Activated B cell treated with CpG ODN at 0.5 μM for 24 hours (primary cell): ENCODE results near the gene ATP11C. TPM values are rescaled to one million over a fixed set of nuclear protein-coding genes. Genes with fewer than 3 reads are reported as not detected.

Source experiments
- ATAC-seq: fragments of 200-7000 bp; cut with Tn5 transposase; one replicate; pipeline ENCODE4 v1.10.0; 2021; ENCODE audit warnings: low read depth, mild to moderate bottlenecking, moderate library complexity
- CTCF ChIA-PET: fragments of 350-600 bp; sonication (Branson Sonifier 250); formaldehyde crosslinking; loops from one replicate; lab custom pipeline; 2021; ENCODE audit warnings: antibody characterized with exemption; lab: Charles Lee
- POLR2A ChIA-PET: fragments of 350-600 bp; sonication (Branson Sonifier 250); formaldehyde crosslinking; loops from one replicate; lab custom pipeline; 2021; ENCODE audit warnings: antibody characterized with exemption; lab: Charles Lee
- DNase-seq: peaks from one replicate; pipeline ENCODE4 v3.0.0; 2022
- H3K27ac Mint-ChIP-seq: one replicate; pipeline ENCODE4 v1.8.0; 2020; ENCODE audit warnings: mixed read lengths
- H3K27me3 Mint-ChIP-seq: one replicate; pipeline ENCODE4 v1.8.0; 2021; ENCODE audit warnings: mixed read lengths
- H3K36me3 Mint-ChIP-seq: one replicate; pipeline ENCODE4 v1.8.0; 2021; ENCODE audit warnings: low read depth, mixed read lengths
- H3K4me1 Mint-ChIP-seq: one replicate; pipeline ENCODE4 v1.8.0; 2021; ENCODE audit warnings: mixed read lengths
- H3K4me3 Mint-ChIP-seq: one replicate; pipeline ENCODE4 v1.8.0; 2020; ENCODE audit warnings: mild to moderate bottlenecking, mixed read lengths
- H3K9me3 Mint-ChIP-seq: one replicate; pipeline ENCODE4 v1.8.0; 2020; ENCODE audit warnings: mixed read lengths
- intact Hi-C: fragments of 100-400 bp; cut with micrococcal nuclease; formaldehyde crosslinking; loops from one replicate; pipeline ENCODE4 v1.15.1; 2024
- total RNA-seq: library from RNA; stranded (reverse); gene quantifications from 2 replicates; pipeline ENCODE4 v1.2.3, GENCODE V29; 2022
- TF ChIP-seq, protein P1 (sequence below): fragments of 200-600 bp; IDR thresholded peaks from one replicate; pipeline ENCODE4 v1.8.0; 2022; ENCODE audit warnings: antibody characterized with exemption, mild to moderate bottlenecking

ATP11C gene
- total RNA-seq, 1 donor from 2014 or later, result 19.7 TPM

GRCh38 chrX:139881572-139881971, 51.3 kb downstream of the ATP11C start:
- no peak overlapping the region for H3K4me3 Mint-ChIP-seq
- ATAC-seq (no peak), DNase-seq (no peak)
- TF ChIP-seq, protein P1, sequence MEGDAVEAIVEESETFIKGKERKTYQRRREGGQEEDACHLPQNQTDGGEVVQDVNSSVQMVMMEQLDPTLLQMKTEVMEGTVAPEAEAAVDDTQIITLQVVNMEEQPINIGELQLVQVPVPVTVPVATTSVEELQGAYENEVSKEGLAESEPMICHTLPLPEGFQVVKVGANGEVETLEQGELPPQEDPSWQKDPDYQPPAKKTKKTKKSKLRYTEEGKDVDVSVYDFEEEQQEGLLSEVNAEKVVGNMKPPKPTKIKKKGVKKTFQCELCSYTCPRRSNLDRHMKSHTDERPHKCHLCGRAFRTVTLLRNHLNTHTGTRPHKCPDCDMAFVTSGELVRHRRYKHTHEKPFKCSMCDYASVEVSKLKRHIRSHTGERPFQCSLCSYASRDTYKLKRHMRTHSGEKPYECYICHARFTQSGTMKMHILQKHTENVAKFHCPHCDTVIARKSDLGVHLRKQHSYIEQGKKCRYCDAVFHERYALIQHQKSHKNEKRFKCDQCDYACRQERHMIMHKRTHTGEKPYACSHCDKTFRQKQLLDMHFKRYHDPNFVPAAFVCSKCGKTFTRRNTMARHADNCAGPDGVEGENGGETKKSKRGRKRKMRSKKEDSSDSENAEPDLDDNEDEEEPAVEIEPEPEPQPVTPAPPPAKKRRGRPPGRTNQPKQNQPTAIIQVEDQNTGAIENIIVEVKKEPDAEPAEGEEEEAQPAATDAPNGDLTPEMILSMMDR, result no peak
- peaks cover 10% of the 10 kb centered on the region for H3K4me1 Mint-ChIP-seq
- H3K27me3 Mint-ChIP-seq, result no peaks in the 10 kb centered on the region
- no peak overlapping the region for H3K27ac Mint-ChIP-seq
- H3K36me3 Mint-ChIP-seq, result peaks cover 22% of the 10 kb centered on the region
- POLR2A ChIA-PET, result no interaction called here
- CTCF ChIA-PET, result no interaction called here
- H3K9me3 Mint-ChIP-seq, result no peaks in the 10 kb centered on the region
- intact Hi-C loops, result no loop called here

DNA sequence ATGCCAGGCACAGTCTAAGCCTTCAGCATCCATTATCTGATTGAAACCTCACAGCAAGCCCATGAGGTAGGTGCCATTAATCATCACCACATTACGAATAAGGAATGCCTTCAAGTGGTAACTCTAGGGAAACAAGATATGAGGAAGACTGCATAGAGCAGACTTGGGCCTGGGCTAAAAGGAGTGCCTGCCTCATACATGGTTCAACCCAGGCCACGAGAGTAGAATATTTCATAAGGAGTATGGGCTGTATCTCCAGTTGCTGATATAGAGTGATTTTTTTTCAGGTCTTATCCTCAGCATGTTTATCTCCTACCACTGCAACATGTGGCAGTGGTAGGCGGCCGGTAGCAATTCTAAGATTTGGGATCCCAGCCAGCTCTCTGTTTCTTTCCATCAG, 51.7 kb downstream of the ATP11C start:
- TF ChIP-seq, protein P1, result no peak
- POLR2A ChIA-PET, result no interaction called here
- CTCF ChIA-PET, result no interaction called here
- ATAC-seq (no peak), DNase-seq (no peak)
- Mint-ChIP-seq H3K4me1 (peaks cover 10% of the 10 kb centered on the region), H3K27me3 (no peaks in the 10 kb centered on the region), H3K27ac (no peak overlapping the region), H3K9me3 (no peaks in the 10 kb centered on the region), H3K4me3 (no peak overlapping the region), H3K36me3 (peaks cover 22% of the 10 kb centered on the region)
- intact Hi-C loops, result no loop called here

DNA sequence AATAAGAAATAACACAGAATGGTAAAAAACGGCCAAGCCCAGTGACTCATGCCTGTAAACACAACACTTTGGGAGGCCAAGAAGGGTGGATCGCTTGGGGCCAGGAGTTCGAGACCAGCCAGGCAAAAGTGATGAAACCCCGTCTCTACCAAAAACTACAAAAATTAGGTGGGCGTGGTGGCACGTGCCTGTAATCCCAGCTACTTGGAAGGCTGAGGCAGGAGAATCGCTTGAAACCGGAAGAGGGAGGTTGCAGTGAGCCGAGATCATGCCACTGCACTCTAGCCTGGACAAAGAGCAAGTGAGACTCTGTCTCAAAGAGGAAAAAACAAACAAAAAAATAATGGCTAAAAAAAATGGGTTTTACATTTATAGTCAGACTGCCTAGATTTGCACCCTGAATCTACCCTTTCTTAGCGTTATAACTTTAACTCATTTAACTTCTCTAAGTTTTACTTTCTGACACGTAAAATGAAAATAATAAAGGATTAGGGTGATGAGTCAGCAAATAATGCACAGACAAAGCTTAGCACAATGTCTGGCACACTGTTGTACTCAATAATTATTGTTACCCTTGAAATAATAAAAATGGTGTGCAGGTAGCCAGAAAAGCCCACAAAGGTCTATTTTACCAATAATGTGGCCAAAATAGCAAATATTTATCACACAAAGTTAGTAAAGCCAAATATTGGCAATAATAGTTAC, 55.0 kb downstream of the ATP11C start:
- no peak for ATAC-seq
- ChIA-PET POLR2A (no interaction called here), CTCF (no interaction called here)
- H3K27ac Mint-ChIP-seq, result no peak overlapping the region
- no peak for DNase-seq
- H3K4me3 Mint-ChIP-seq, result no peak overlapping the region
- peaks cover 13% of the 10 kb centered on the region for H3K4me1 Mint-ChIP-seq
- H3K27me3 Mint-ChIP-seq, result no peaks in the 10 kb centered on the region
- no peaks in the 10 kb centered on the region for H3K9me3 Mint-ChIP-seq
- intact Hi-C loops, result no loop called here
- TF ChIP-seq, protein P1, result no peak
- peaks cover 18% of the 10 kb centered on the region for H3K36me3 Mint-ChIP-seq

- H3K4me1 Mint-ChIP-seq, result peaks cover 13% of the 10 kb centered on the region
- intact Hi-C loops, result no loop called here
- no peak overlapping the region for H3K27ac Mint-ChIP-seq
- peaks cover 18% of the 10 kb centered on the region for H3K36me3 Mint-ChIP-seq
- DNase-seq (no peak), ATAC-seq (no peak)
- no peak overlapping the region for H3K4me3 Mint-ChIP-seq
- no peaks in the 10 kb centered on the region for H3K27me3 Mint-ChIP-seq
- CTCF ChIA-PET, result no interaction called here
- H3K9me3 Mint-ChIP-seq, result no peaks in the 10 kb centered on the region
- TF ChIP-seq, protein P1, result no peak
- POLR2A ChIA-PET, result no interaction called here
Measured at GRCh38 chrX:139875841-139876240, 57.0 kb downstream of the ATP11C start.

- TF ChIP-seq, protein P1, result no peak
- ATAC-seq (no peak), DNase-seq (no peak)
- H3K27ac Mint-ChIP-seq, result no peak overlapping the region
- H3K36me3 Mint-ChIP-seq, result peaks cover 7% of the 10 kb centered on the region
- POLR2A ChIA-PET, result no interaction called here
- CTCF ChIA-PET, result no interaction called here
- intact Hi-C loops, result loop anchor here (5.0 kb wide), 1 partner anchor 42 kb away; no protein-coding TSS in a partner anchor
- no peaks in the 10 kb centered on the region for H3K9me3 Mint-ChIP-seq
- no peaks in the 10 kb centered on the region for H3K27me3 Mint-ChIP-seq
- H3K4me3 Mint-ChIP-seq, result no peak overlapping the region
- peaks cover 12% of the 10 kb centered on the region for H3K4me1 Mint-ChIP-seq
Measured at GRCh38 chrX:139869796-139870195, 63.1 kb downstream of the ATP11C start.
